H9 (cell line): Measurements from ENCODE around the gene APOH. TPM values are rescaled to one million over a fixed set of nuclear protein-coding genes. Genes with fewer than 3 reads are reported as not detected.

Experiments
- DNase-seq: peaks from one replicate; pipeline ENCODE4 v3.0.0-alpha.2; 2017
- H2AFZ ChIP-seq: one replicate; pipeline ENCODE4 v1.6.1; 2013; ENCODE audit warnings: mild to moderate bottlenecking, low read length, control low read depth, moderate library complexity
- H2AK5ac ChIP-seq: 2 replicates; pipeline ENCODE4 v1.6.1; 2013; ENCODE audit warnings: low read length, control low read depth, mixed read lengths; ENCODE audit not compliant: insufficient read length
- H2BK120ac ChIP-seq: one replicate; pipeline ENCODE4 v1.6.1; 2013; ENCODE audit warnings: low read depth, mild to moderate bottlenecking, low read length, control low read depth, inconsistent platforms; ENCODE audit not compliant: poor library complexity, severe bottlenecking
- H2BK12ac ChIP-seq: 2 replicates; pipeline ENCODE4 v1.6.1; 2013; ENCODE audit warnings: low read length, control low read depth, mixed read lengths, low read depth; ENCODE audit not compliant: insufficient read length
- H2BK15ac ChIP-seq: 2 replicates; pipeline ENCODE4 v1.6.1; 2013; ENCODE audit warnings: low read depth, low read length, control low read depth
- H2BK20ac ChIP-seq: one replicate; pipeline ENCODE4 v1.6.1; 2013; ENCODE audit warnings: low read depth, mild to moderate bottlenecking, low read length, control low read depth, inconsistent platforms; ENCODE audit not compliant: poor library complexity, severe bottlenecking
- H2BK5ac ChIP-seq: 2 replicates; pipeline ENCODE4 v1.6.1; 2013; ENCODE audit warnings: low read length, control low read depth, mixed read lengths; ENCODE audit not compliant: insufficient read length
- H3K14ac ChIP-seq: 2 replicates; pipeline ENCODE4 v1.6.1; 2013; ENCODE audit warnings: low read length, control low read depth; ENCODE audit not compliant: insufficient read depth
- H3K18ac ChIP-seq: 2 replicates; pipeline ENCODE4 v1.6.1; 2013; ENCODE audit warnings: low read depth, mild to moderate bottlenecking, mixed read lengths, low read length, control low read depth; ENCODE audit not compliant: insufficient read length
- H3K23ac ChIP-seq: 2 replicates; pipeline ENCODE4 v1.6.1; 2013; ENCODE audit warnings: low read length, control low read depth, mixed read lengths, low read depth; ENCODE audit not compliant: insufficient read length
- H3K23me2 ChIP-seq: 2 replicates; pipeline ENCODE4 v1.6.1; 2013; ENCODE audit warnings: low read depth, mild to moderate bottlenecking, mixed read lengths, low read length, control low read depth; ENCODE audit not compliant: insufficient read length, poor library complexity, severe bottlenecking
- H3K27ac ChIP-seq: 2 replicates; pipeline ENCODE4 v1.5.1; 2013; ENCODE audit warnings: low read length, control low read depth, mixed read lengths, low read depth; ENCODE audit not compliant: insufficient read length
- H3K27me3 ChIP-seq: 2 replicates; pipeline ENCODE4 v1.6.1; 2013; ENCODE audit warnings: low read length, control low read depth, inconsistent platforms; ENCODE audit not compliant: insufficient read depth
- H3K4ac ChIP-seq: 2 replicates; pipeline ENCODE4 v1.6.1; 2013; ENCODE audit warnings: low read depth, mild to moderate bottlenecking, control low read depth, inconsistent platforms, low read length, moderate library complexity
- H3K4me1 ChIP-seq: 2 replicates; pipeline ENCODE4 v1.6.1; 2013; ENCODE audit warnings: low read length, control low read depth, inconsistent platforms; ENCODE audit not compliant: insufficient read depth
- H3K4me2 ChIP-seq: 2 replicates; pipeline ENCODE4 v1.6.1; 2013; ENCODE audit warnings: low read length, control low read depth, mixed read lengths; ENCODE audit not compliant: insufficient read length, insufficient read depth
- H3K56ac ChIP-seq: 2 replicates; pipeline ENCODE4 v1.6.1; 2013; ENCODE audit warnings: low read depth, mild to moderate bottlenecking, mixed read lengths, low read length, control low read depth; ENCODE audit not compliant: insufficient read length
- H3K79me1 ChIP-seq: 2 replicates; pipeline ENCODE4 v1.6.1; 2013; ENCODE audit warnings: low read depth, mild to moderate bottlenecking, moderate library complexity, low read length, control low read depth, inconsistent platforms; ENCODE audit not compliant: insufficient read depth, poor library complexity, severe bottlenecking
- H3K79me2 ChIP-seq: 2 replicates; pipeline ENCODE4 v1.6.1; 2013; ENCODE audit warnings: low read length, control low read depth, inconsistent platforms; ENCODE audit not compliant: insufficient read depth
- H3K9ac ChIP-seq: 2 replicates; pipeline ENCODE4 v1.6.1; 2013; ENCODE audit warnings: low read length, control low read depth, mixed read lengths; ENCODE audit not compliant: insufficient read length; ENCODE audit errors: extremely low read depth
- H3K9me3 ChIP-seq: one replicate; pipeline ENCODE4 v1.6.1; 2013; ENCODE audit warnings: low read depth, low read length, inconsistent platforms; ENCODE audit not compliant: control insufficient read depth
- H3T11ph ChIP-seq: one replicate; pipeline ENCODE4 v1.6.1; 2013; ENCODE audit warnings: mild to moderate bottlenecking, low read length, control low read depth, inconsistent platforms
- H4K20me1 ChIP-seq: one replicate; pipeline ENCODE4 v1.6.1; 2013; ENCODE audit not compliant: control insufficient read depth, insufficient read length, insufficient read depth
- H4K5ac ChIP-seq: 2 replicates; pipeline ENCODE4 v1.6.1; 2013; ENCODE audit warnings: low read depth, mild to moderate bottlenecking, mixed read lengths, low read length, control low read depth; ENCODE audit not compliant: insufficient read length
- H4K8ac ChIP-seq: replicated peaks from 2 replicates; pipeline ENCODE4 v1.6.1; 2013; ENCODE audit warnings: low read length, control low read depth, mixed read lengths, low read depth; ENCODE audit not compliant: insufficient read length
- H4K91ac ChIP-seq: 2 replicates; pipeline ENCODE4 v1.6.1; 2013; ENCODE audit warnings: low read depth, mild to moderate bottlenecking, moderate library complexity, mixed read lengths, low read length, control low read depth; ENCODE audit not compliant: insufficient read length
- H3K27ac Mint-ChIP-seq, 3 experiments: 2 replicates in 2 of 3; 3 replicates in 1 of 3; pipeline ENCODE4 v1.8.0; 2020 to 2021; ENCODE audit warnings: mixed read lengths in 3 of 3, mild to moderate bottlenecking in 1 of 3, moderate library complexity in 1 of 3
- H3K27me3 Mint-ChIP-seq: 2 replicates; pipeline ENCODE4 v1.8.0; 2021; ENCODE audit warnings: low read depth, mild to moderate bottlenecking, moderate library complexity, mixed read lengths
- H3K36me3 Mint-ChIP-seq, 3 experiments: 2 replicates in 2 of 3; 3 replicates in 1 of 3; pipeline ENCODE4 v1.8.0; 2020 to 2021; ENCODE audit warnings: low read depth in 3 of 3, mixed read lengths in 3 of 3; ENCODE audit not compliant: insufficient read depth in 1 of 3
- H3K4me1 Mint-ChIP-seq, 2 experiments: 2 replicates each; pipeline ENCODE4 v1.8.0; 2020; ENCODE audit warnings: mixed read lengths in 2 of 2
- H3K4me3 Mint-ChIP-seq, 2 experiments: 2 replicates in 1 of 2; 3 replicates in 1 of 2; pipeline ENCODE4 v1.8.0; 2020 to 2021; ENCODE audit warnings: mild to moderate bottlenecking in 2 of 2, mixed read lengths in 2 of 2, moderate library complexity in 1 of 2
- H3K9me3 Mint-ChIP-seq, 2 experiments: 2 replicates in 1 of 2; 3 replicates in 1 of 2; pipeline ENCODE4 v1.8.0; 2020; ENCODE audit warnings: mild to moderate bottlenecking in 2 of 2, mixed read lengths in 2 of 2, moderate library complexity in 1 of 2
- CTCF ChIP-seq: fragments of 200-600 bp; sonication (generic); conservative IDR thresholded peaks from 3 replicates; pipeline ENCODE4 v1.8.0; 2021; ENCODE audit warnings: antibody characterized with exemption, mild to moderate bottlenecking
- WGBS: extraction: QIAGEN DNeasy Blood & Tissue Kit; methylation state at CpG from one replicate; pipeline ENCODE4 v1.1.7; 2013; ENCODE audit warnings: missing lambda C conversion rate, low lambda C conversion rate, mixed read lengths; ENCODE audit not compliant: insufficient read length; ENCODE audit errors: extremely low coverage; 5-methylcytosine and 5-hydroxymethylcytosine counted together
- total RNA-seq: library from RNA; stranded (reverse); gene quantifications from 2 replicates; pipeline ENCODE4 v1.2.1, GENCODE V29; 2021

Gene APOH
- total RNA-seq, 1 experiment from 2014 or later, result not detected

DNA sequence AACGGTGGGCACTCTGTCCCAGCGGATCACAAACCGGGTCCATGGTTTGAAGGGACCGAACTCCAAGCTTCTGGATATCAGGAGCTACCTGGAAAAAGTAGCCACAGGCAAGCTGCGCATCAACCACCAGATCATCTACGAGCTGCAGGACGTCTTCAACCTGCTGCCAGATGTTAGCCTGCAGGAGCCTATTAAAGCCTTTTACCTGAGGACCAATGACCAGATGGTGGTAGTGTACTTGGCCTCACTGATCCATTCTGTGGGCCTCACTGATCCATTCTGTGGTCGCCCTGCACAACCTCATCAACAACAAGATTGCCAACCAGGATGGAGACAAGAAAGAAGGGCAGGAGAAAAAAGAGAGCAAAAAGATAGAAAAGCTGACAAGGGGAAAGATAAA, 31.0 kb downstream of the APOH start:
- Histone ChIP-seq H4K5ac (no peak overlapping the region), H3K4me1 (no peaks in the 10 kb centered on the region), H4K20me1 (no peaks in the 10 kb centered on the region), H3K27me3 (no peaks in the 10 kb centered on the region), H2AK5ac (no peak overlapping the region), H4K91ac (no peak overlapping the region), H3K9me3 (no peaks in the 10 kb centered on the region), H3K27ac (no peak overlapping the region), H2BK12ac (no peak overlapping the region), H2BK20ac (no peak overlapping the region), H3K79me1 (no peaks in the 10 kb centered on the region), H3K9ac (no peak overlapping the region), H2AFZ (no peak overlapping the region), H3K18ac (no peak overlapping the region), H2BK15ac (no peak overlapping the region), H3K79me2 (no peaks in the 10 kb centered on the region), H2BK5ac (no peak overlapping the region), H3K23ac (no peak overlapping the region), H3K4ac (no peak overlapping the region), H3K56ac (no peak overlapping the region), H4K8ac (no peak overlapping the region), H3T11ph (no peak overlapping the region), H3K4me2 (no peak overlapping the region), H3K14ac (no peak overlapping the region), H2BK120ac (no peak overlapping the region), H3K23me2 (no peaks in the 10 kb centered on the region)
- Mint-ChIP-seq H3K4me3 (no peak overlapping the region), H3K36me3 (0 out of 7 replicates have a peak, but pooled peaks cover 0 to 1% (median 0%) of the 10 kb centered on the region in 3 experiments), H3K9me3 (0 out of 5 replicates have a peak, but pooled peaks cover 0 to 1% of the 10 kb centered on the region in 2 experiments), H3K27ac (no peak overlapping the region), H3K4me1 (peaks cover 2 to 4% of the 10 kb centered on the region in 2 experiments; a peak in 3 of 4 replicates), H3K27me3 (no peaks in the 10 kb centered on the region; the same call in 1 of the 2 replicates)
- DNase-seq, result no peak
- WGBS, result no CpG with 5 or more reads among the region's 8 CpGs
- no peak for TF ChIP-seq CTCF
